ENCODE measurements around the gene GNLY. TPM values are rescaled to one million over a fixed set of nuclear protein-coding genes. Genes with fewer than 3 reads are reported as not detected.
"Not testable (repeated sequence)": the region's sequence is repeated elsewhere in the genome, so short reads cannot be mapped to it uniquely, and the experiment has no call there.

Gene GNLY
- total and polyA plus RNA-seq, 11 donors, result 0.29 to 47.1 (median 2.1) TPM; not detected in 2

DNA sequence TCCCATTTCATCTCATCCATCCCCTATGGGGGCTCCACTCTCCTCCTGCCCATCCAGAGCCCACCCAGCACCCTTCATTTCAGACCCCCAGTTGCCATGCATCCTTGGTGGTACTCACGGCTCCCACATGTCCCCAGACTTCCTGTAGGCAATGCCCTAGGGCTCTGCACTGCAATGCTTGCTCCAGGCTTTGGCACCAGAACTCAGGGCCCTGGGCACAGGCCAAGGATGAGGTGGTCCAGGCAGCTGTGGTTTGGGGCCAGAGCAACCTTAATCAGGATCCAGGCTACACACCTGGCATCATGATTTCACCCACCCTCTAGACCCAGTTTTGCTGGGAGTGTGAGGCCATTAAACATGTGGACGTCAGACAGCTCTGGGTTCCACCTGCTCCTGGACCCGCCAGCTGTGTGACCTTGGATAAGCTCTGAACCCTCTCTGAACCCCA is 26.6 kb upstream of the GNLY start:
- Histone ChIP-seq H3K9me3 (no peaks in the 10 kb centered on the region), H3K4me3 (no peak overlapping the region), H3K36me3 (no peaks in the 10 kb centered on the region), H3K27me3 (no peaks in the 10 kb centered on the region), H3K4me1 (peaks cover 0 to 20% (median 10%) of the 10 kb centered on the region in 12 donors), H3K27ac (no peak overlapping the region)
- intact Hi-C loops (cut with DNase I), result loop anchor here in 1 of 10 donors (10.0 kb wide), 1 partner anchor 147 kb away; no protein-coding TSS in a partner anchor
- TF ChIP-seq POLR2A (IDR thresholded peaks at IDR 0.05), result no peak
- TF ChIP-seq, protein P1, sequence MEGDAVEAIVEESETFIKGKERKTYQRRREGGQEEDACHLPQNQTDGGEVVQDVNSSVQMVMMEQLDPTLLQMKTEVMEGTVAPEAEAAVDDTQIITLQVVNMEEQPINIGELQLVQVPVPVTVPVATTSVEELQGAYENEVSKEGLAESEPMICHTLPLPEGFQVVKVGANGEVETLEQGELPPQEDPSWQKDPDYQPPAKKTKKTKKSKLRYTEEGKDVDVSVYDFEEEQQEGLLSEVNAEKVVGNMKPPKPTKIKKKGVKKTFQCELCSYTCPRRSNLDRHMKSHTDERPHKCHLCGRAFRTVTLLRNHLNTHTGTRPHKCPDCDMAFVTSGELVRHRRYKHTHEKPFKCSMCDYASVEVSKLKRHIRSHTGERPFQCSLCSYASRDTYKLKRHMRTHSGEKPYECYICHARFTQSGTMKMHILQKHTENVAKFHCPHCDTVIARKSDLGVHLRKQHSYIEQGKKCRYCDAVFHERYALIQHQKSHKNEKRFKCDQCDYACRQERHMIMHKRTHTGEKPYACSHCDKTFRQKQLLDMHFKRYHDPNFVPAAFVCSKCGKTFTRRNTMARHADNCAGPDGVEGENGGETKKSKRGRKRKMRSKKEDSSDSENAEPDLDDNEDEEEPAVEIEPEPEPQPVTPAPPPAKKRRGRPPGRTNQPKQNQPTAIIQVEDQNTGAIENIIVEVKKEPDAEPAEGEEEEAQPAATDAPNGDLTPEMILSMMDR (IDR thresholded peaks at IDR 0.05), result no peak
- ATAC-seq, result no peak
- DNase-seq, result no peak
- WGBS, 4 donors, result 87 to 93% (median 92%) methylated on average over 2 to 3 of the region's 3 CpGs

DNA sequence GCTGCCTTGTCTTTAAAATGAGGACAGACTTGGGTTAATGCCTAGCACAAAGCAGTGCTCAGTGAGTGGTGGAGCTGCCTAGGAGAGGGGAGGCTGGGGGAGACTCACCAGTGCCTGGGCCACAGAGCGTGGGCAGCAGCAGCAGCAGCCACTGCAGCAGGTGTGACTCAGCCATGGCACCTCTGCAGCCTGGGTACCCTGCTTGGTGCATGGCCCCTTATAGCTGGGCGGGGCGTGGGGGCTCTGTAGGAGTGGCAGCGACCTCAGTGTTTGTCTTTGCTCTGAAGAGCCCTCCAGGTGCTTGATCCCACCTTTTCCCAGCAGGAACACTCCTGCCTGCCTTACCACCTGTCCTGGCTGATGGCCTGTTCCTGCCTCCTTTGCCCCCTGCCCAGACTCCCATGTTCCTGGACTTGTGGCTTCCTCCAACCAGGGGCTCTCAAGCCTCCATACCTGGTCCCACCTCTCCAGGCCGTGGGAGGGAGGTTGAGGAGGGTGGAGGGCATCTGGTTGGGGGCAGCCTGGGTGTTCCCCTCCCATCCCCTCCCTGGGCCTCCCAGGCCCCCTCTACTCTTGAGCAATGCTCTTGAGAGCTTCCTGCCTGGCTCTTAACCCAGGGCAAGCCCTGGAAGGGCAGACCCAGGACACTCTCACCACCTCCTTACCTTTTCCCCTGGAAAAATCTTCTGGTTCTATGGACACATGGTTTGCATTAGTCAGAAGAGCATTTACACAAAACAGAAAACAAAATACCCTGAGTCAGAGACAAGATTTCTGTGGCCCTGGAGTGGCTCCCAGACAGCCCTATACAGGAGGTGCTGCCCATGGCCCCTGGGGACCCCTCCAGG is 25.9 kb upstream of the GNLY start, which contains the start of gene SFTPB:
Gene SFTPB (minus strand): TSS at position 191 of the 848 bp plus-strand sequence. CDS start 16 bp downstream, at position 175.
- no peak for ATAC-seq
- WGBS, 4 donors, result 90 to 100% (median 94%) methylated on average over 2 to 5 of the region's 5 CpGs

DNA sequence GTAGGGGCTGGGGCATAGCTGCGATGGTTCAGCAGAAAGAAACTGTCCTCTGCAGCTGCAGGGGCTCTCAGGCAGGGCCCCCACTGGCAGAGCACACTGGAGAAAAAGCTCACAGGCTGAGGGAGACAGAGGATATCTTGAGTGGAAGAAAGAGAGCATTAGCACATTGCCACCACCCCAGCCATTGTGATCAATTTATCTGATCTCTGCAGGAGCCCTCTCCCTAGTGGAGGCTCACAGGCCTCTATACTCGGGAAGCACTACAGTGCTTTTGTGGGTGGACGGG is 25.4 kb upstream of the GNLY start:
- Histone ChIP-seq H3K27me3 (no peaks in the 10 kb centered on the region), H3K36me3 (no peaks in the 10 kb centered on the region), H3K27ac (no peak overlapping the region), H3K4me3 (no peak overlapping the region), H3K9me3 (no peaks in the 10 kb centered on the region), H3K4me1 (peaks cover 0 to 24% (median 0%) of the 10 kb centered on the region in 12 donors)
- intact Hi-C loops (cut with DNase I), result loop anchor here in 1 of 10 donors (10.0 kb wide), 1 partner anchor 146 kb away; no protein-coding TSS in a partner anchor
- WGBS, 4 donors, result 87 to 91% (median 90%) methylated on average over 3 of the region's 3 CpGs
- DNase-seq (no peak), ATAC-seq (no peak)
- TF ChIP-seq, protein P1 (IDR thresholded peaks at IDR 0.05), result no peak
- no peak for TF ChIP-seq POLR2A (IDR thresholded peaks at IDR 0.05)

More for the DNA sequence above, 25.9 kb upstream of the GNLY start, which contains the start of gene SFTPB:
- H3K4me3 ChIP-seq, result no peak within 1 kb of the TSS
- no peaks in the 10 kb centered on the region for H3K36me3 ChIP-seq
- no peaks in the 10 kb centered on the region for H3K9me3 ChIP-seq
- no peaks in the 10 kb centered on the region for H3K27me3 ChIP-seq
- TF ChIP-seq POLR2A (IDR thresholded peaks at IDR 0.05), result no peak
- TF ChIP-seq, protein P1 (IDR thresholded peaks at IDR 0.05), result no peak
- intact Hi-C loops (cut with DNase I), result loop anchor here in 1 of 10 donors (10.0 kb wide), 1 partner anchor 147 kb away; no protein-coding TSS in a partner anchor
- peaks cover 0 to 23% (median 4%) of the 10 kb centered on the region in 12 donors for H3K4me1 ChIP-seq
- no peak for DNase-seq
- H3K27ac ChIP-seq, result no peak within 1 kb of the TSS

DNA sequence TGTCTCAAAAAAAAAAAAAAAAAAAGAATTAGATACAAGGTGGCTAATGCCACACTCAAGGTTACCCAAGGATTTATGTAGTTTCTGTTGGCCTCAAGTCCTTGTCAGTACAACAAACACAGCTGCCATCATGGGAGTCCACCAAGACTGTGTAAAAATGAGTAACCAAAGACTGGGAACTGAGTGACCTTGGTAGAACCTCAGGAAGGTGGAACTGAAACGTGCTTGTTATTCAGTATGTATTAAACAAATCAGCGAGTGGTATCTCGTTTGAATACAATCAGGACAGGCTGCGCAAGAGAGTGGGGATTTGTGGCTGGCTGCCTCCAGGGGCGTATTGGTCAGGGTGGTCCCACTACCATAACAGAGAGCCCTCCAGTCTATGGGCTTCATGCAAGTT is 24.6 kb upstream of the GNLY start:
- Histone ChIP-seq H3K4me3 (no peak overlapping the region), H3K36me3 (no peaks in the 10 kb centered on the region), H3K27ac (no peak overlapping the region), H3K4me1 (peaks cover 0 to 31% (median 0%) of the 10 kb centered on the region in 12 donors), H3K9me3 (no peaks in the 10 kb centered on the region), H3K27me3 (no peaks in the 10 kb centered on the region)
- DNase-seq, result no peak
- TF ChIP-seq, protein P1 (IDR thresholded peaks at IDR 0.05), result no peak
- no peak for TF ChIP-seq POLR2A (IDR thresholded peaks at IDR 0.05)
- no peak for ATAC-seq
- intact Hi-C loops (cut with DNase I), result loop anchor here in 1 of 10 donors (10.0 kb wide), 1 partner anchor 145 kb away; no protein-coding TSS in a partner anchor
- 68 to 87% (median 80%) methylated on average over 5 of the region's 5 CpGs for WGBS, 4 donors

DNA sequence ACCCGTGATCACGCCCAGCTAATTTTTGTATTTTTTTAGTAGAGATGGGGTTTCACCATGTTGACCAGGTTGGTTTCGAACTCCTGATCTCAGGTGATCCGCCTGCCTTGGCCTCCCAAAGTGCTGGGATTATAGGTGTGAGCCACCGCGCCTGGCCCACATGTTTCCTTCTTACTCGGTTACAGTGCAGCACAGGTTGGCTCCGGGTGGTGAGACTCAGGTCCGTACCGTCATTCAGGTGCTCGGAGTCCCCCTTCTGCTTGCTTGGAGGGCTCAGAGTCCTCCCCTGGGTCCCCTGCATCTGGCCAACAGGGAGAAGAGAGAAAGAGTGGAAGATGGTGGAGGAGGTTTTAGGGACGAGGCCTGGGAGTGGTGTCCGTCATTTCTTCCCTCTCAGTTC is 23.7 kb upstream of the GNLY start:
- H3K27ac ChIP-seq; ATAC-seq; H3K4me3 ChIP-seq; H3K9me3 ChIP-seq; intact Hi-C loops (cut with DNase I); H3K27me3 ChIP-seq; DNase-seq; H3K36me3 ChIP-seq: not testable (repeated sequence)
- H3K4me1 ChIP-seq, result peaks cover 0 to 34% (median 0%) of the 10 kb centered on the region in 12 donors
- WGBS, 4 donors, result 91 to 95% (median 93%) methylated on average over 13 of the region's 13 CpGs
